Large intestine (tissue), 3 donors: ENCODE results near the gene THRB. TPM values are rescaled to one million over a fixed set of nuclear protein-coding genes. Genes with fewer than 3 reads are reported as not detected.

Experiments used
- DNase-seq, 2 donors: peaks; one replicate each; pipeline versions ENCODE4 v3.0.0 to v3.0.0-alpha.2; 2013
- H3K27ac ChIP-seq: one replicate; pipeline ENCODE4 v1.5.1; 2013; ENCODE audit warnings: low read length
- H3K27me3 ChIP-seq: 2 replicates; pipeline ENCODE4 v1.6.1; 2013; ENCODE audit warnings: low read length; ENCODE audit not compliant: control insufficient read depth, insufficient read depth
- H3K36me3 ChIP-seq: 2 replicates; pipeline ENCODE4 v1.6.1; 2013; ENCODE audit warnings: low read length; ENCODE audit not compliant: control insufficient read depth, insufficient read depth
- H3K4me1 ChIP-seq: one replicate; pipeline ENCODE4 v1.6.1; 2013; ENCODE audit warnings: low read length; ENCODE audit not compliant: control insufficient read depth, insufficient read depth
- H3K4me3 ChIP-seq: one replicate; pipeline ENCODE4 v1.5.1; 2013; ENCODE audit warnings: low read length
- H3K9me3 ChIP-seq: one replicate; pipeline ENCODE4 v1.6.1; 2013; ENCODE audit warnings: mild to moderate bottlenecking, low read depth, low read length, moderate library complexity; ENCODE audit not compliant: control insufficient read depth
- WGBS: methylation state at CpG from one replicate; pipeline ENCODE4 v1.1.5; 2013; ENCODE audit warnings: low lambda C conversion rate; ENCODE audit not compliant: insufficient coverage; 5-methylcytosine and 5-hydroxymethylcytosine counted together
- polyA plus RNA-seq: library from polyadenylated mRNA; unstranded; fragments of 120-200 nt; gene quantifications from one replicate; pipeline ENCODE4 v1.2.1, GENCODE V29; 2013

The THRB gene
- polyA plus RNA-seq, 1 donor = 38.3 TPM

GRCh38 chr3:24492971-24493551 lies 1.6 kb downstream of the THRB start:
- H3K27ac ChIP-seq = peak overlapping the region; percentile 90
- peaks cover 14% of the 10 kb centered on the region for H3K4me1 ChIP-seq
- H3K4me3 ChIP-seq = peak overlapping the region; percentile 89
- peaks cover 3% of the 10 kb centered on the region for H3K9me3 ChIP-seq
- no peaks in the 10 kb centered on the region for H3K36me3 ChIP-seq
- WGBS = 0% methylated on average over 2 of the region's 4 CpGs
- peaks cover 13% of the 10 kb centered on the region for H3K27me3 ChIP-seq
- DNase-seq = no peak

DNA sequence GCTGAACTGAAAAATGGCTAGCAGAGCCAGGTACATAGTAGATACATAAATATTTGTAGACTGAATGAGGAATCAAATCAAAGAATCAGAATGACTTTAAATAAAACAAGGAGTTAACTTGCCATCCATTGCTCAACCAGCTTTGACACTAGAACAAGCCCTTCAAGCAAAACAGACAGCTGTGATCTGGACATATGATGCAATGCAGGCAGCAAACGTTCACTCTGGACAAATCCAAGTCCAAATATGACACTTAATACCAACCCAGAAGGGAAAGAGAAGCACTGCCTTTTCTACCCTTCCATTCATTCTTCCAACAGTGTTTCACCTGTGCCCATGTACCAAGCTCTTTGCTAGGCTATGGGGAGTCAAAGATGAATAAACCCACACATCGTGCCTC lies 4.5 kb downstream of the THRB start:
- DNase-seq = peak in 1 of 2 donors; percentile 49
- no CpG with 5 or more reads among the region's 2 CpGs for WGBS
- H3K27me3 ChIP-seq = peaks cover 8% of the 10 kb centered on the region
- H3K36me3 ChIP-seq = no peaks in the 10 kb centered on the region
- H3K9me3 ChIP-seq = no peaks in the 10 kb centered on the region
- no peak overlapping the region for H3K4me3 ChIP-seq
- peak overlapping the region; percentile 6 for H3K27ac ChIP-seq
- H3K4me1 ChIP-seq = peaks cover 13% of the 10 kb centered on the region

- no peak overlapping the region for H3K4me3 ChIP-seq
- peaks cover 3% of the 10 kb centered on the region for H3K36me3 ChIP-seq
- H3K27ac ChIP-seq = no peak overlapping the region
- no peaks in the 10 kb centered on the region for H3K9me3 ChIP-seq
- DNase-seq = no peak
- H3K27me3 ChIP-seq = no peaks in the 10 kb centered on the region
- peaks cover 15% of the 10 kb centered on the region for H3K4me1 ChIP-seq
These were observed 7.1 kb downstream of the THRB start for GRCh38 chr3:24487325-24488262.

DNA sequence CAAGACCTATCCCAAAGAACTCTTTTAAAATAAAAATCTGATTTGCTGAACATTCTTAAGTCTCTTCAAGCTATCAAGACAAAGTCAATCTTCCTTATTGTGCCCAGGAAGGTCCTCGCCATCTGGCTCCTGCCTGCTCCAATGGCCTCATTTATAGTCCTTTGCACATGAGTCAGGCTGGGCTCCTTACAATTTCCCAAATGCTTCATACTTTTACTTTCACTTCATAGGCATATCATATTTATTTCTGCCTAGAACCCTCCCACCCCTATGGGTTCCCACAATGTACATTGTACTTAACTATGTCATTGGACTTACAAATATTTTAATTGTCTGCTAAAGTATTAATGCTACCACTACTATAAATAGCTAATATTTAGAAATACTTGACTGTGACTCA lies 9.1 kb downstream of the THRB start:
- WGBS = no CpG with 5 or more reads among the region's 1 CpG
- peak in 1 of 2 donors; percentile 55 for DNase-seq
- Histone ChIP-seq H3K4me1 (peaks cover 20% of the 10 kb centered on the region), H3K9me3 (no peaks in the 10 kb centered on the region), H3K27me3 (no peaks in the 10 kb centered on the region), H3K4me3 (no peak overlapping the region), H3K27ac (no peak overlapping the region), H3K36me3 (peaks cover 3% of the 10 kb centered on the region)

DNA sequence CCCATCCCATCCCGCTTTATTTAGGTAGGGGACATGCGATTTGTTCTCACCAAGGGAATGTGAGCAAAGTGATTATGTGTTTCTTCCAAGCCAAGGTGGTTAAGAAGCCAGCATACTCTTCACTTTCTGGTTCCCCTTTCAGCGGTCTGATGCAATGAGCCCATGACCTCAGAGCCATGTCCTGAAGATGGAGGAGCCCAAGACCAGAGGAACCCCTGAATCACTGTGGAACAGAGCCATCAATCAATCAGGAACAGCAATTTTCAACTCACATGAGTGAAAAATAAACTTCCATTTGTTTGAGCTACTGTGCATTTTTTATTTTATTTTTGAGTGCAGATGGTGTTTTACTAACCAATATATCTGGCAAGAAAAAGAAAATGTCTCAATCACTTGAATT lies 10.8 kb downstream of the THRB start:
- H3K27ac ChIP-seq = peak overlapping the region; percentile 14
- H3K4me1 ChIP-seq = peaks cover 20% of the 10 kb centered on the region
- DNase-seq = no peak
- no peaks in the 10 kb centered on the region for H3K9me3 ChIP-seq
- no peaks in the 10 kb centered on the region for H3K27me3 ChIP-seq
- no peak overlapping the region for H3K4me3 ChIP-seq
- WGBS = no CpG with 5 or more reads among the region's 3 CpGs
- H3K36me3 ChIP-seq = peaks cover 3% of the 10 kb centered on the region

DNA sequence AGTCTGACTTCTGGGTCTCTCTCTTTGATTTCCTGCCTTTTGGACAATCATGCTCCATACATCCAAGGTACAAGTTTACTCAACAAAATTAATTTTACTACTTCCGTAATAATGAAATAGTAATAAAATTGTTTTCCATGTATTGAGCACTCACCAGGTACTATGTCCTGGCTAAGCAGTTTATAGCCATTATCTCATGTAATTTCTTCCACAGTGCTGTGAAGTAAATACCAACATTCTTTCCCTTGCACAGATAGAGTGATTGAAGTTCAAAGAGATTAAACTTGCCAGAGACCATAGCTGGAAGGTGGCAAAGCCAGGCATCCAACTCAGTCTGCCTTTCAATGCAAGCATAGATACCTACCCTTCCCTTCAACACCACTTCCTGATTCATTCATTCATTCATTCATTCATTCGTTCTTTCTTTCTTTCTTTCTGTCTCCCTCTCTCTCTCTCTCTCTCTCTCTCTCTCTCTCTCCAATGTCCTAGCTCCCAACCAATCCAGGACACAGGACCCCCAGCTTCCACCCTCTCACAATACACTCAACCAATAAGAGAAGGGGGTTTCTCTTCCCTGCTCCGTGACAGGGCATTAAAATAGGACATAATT lies 12.4 kb downstream of the THRB start:
- peaks cover 3% of the 10 kb centered on the region for H3K36me3 ChIP-seq
- H3K27ac ChIP-seq = peak overlapping the region; percentile 35
- peak in 1 of 2 donors; percentile 70 for DNase-seq
- no peak overlapping the region for H3K4me3 ChIP-seq
- 100% methylated on average over 1 of the region's 3 CpGs for WGBS
- H3K4me1 ChIP-seq = peaks cover 14% of the 10 kb centered on the region
- H3K9me3 ChIP-seq = no peaks in the 10 kb centered on the region
- no peaks in the 10 kb centered on the region for H3K27me3 ChIP-seq

GRCh38 chr3:24481193-24481592 lies 13.5 kb downstream of the THRB start:
- no peaks in the 10 kb centered on the region for H3K9me3 ChIP-seq
- no peaks in the 10 kb centered on the region for H3K27me3 ChIP-seq
- no peak overlapping the region for H3K4me3 ChIP-seq
- WGBS = no CpG with 5 or more reads among the region's 5 CpGs
- DNase-seq = no peak
- H3K27ac ChIP-seq = no peak overlapping the region
- peaks cover 3% of the 10 kb centered on the region for H3K36me3 ChIP-seq
- peaks cover 13% of the 10 kb centered on the region for H3K4me1 ChIP-seq

DNA sequence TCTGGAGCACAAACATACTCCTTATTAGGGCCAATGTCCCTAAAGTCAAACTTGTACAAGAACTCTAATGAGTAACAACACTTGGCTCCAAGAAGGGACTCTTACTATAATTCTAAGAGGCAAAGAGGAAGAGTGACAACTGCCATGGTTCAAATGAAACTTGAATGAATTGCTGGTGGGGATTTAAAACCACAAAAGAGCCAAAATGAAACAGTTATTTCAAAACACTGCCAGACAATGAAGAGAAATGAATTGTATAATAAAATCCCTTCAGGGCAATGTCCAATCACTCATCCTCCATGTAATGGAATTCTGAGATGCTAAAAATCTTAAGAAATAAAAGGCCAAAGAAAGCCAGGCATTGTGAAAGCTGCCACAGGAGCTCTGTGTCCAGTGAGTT lies 14.2 kb downstream of the THRB start:
- Histone ChIP-seq H3K4me1 (peaks cover 13% of the 10 kb centered on the region), H3K27me3 (no peaks in the 10 kb centered on the region), H3K4me3 (no peak overlapping the region), H3K9me3 (no peaks in the 10 kb centered on the region), H3K27ac (no peak overlapping the region), H3K36me3 (peaks cover 3% of the 10 kb centered on the region)
- DNase-seq = no peak

DNA sequence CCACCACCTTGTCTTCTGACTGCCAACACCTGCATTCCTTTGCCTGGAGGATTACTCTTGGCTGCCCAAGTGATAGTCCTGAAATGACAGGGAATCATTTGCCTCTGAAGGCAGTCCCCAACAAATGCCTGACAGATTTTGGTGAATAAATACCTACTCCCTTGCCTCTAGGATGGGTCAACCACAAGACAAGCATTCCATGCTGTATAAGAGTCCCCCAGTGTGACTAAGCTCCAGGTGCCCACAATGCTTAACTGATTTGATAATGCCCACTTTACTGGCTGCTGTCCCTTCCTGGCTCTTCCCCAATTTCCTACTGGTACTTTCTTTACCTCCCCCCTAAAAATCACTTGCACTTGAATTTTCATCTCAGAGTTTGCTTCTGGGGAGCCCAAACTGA lies 14.8 kb downstream of the THRB start:
- H3K4me3 ChIP-seq = no peak overlapping the region
- H3K36me3 ChIP-seq = peaks cover 3% of the 10 kb centered on the region
- no peaks in the 10 kb centered on the region for H3K27me3 ChIP-seq
- H3K27ac ChIP-seq = no peak overlapping the region
- no peak for DNase-seq
- no peaks in the 10 kb centered on the region for H3K9me3 ChIP-seq
- H3K4me1 ChIP-seq = peaks cover 13% of the 10 kb centered on the region

- H3K27ac ChIP-seq = no peak overlapping the region
- DNase-seq = no peak
- peaks cover 7% of the 10 kb centered on the region for H3K4me1 ChIP-seq
- H3K9me3 ChIP-seq = no peaks in the 10 kb centered on the region
- no peak overlapping the region for H3K4me3 ChIP-seq
- WGBS = 83% methylated on average over 1 of the region's 3 CpGs
- H3K36me3 ChIP-seq = peaks cover 2% of the 10 kb centered on the region
- no peaks in the 10 kb centered on the region for H3K27me3 ChIP-seq
These were observed 17.6 kb downstream of the THRB start for GRCh38 chr3:24476871-24477656.
